Measurements from ENCODE around the gene RNF8.

GRCh38 chr6:37441651-37442050 is 87.9 kb downstream of the RNF8 start:
- TF ChIP-seq CTCF (IDR thresholded peaks at IDR 0.05; ENCODE audit: borderline replicate concordance, extremely low read depth, low read length, poor library complexity, severe bottlenecking) (no peak), EZH2 (IDR thresholded peaks at IDR 0.05; ENCODE audit: borderline replicate concordance, low read depth, low read length, severe bottlenecking) (no peak)
